Right ventricle myocardium inferior (tissue), 1 donor: ENCODE measurements around the gene SMYD3. TPM values are rescaled to one million over a fixed set of nuclear protein-coding genes. Genes with fewer than 3 reads are reported as not detected.
"Not testable (repeated sequence)": the region's sequence is repeated elsewhere in the genome, so short reads cannot be mapped to it uniquely, and the experiment has no call there.

Experiments
- ATAC-seq: fragments of 200-7000 bp; cut with Tn5 transposase; one replicate; pipeline ENCODE4 v1.9.1; 2020; ENCODE audit warnings: mild to moderate bottlenecking, moderate library complexity
- DNase-seq: peaks from one replicate; pipeline ENCODE4 v3.0.0; 2021; ENCODE audit errors: missing footprints
- intact Hi-C: fragments of 100-400 bp; cut with DNase I; formaldehyde crosslinking; loops from one replicate; pipeline ENCODE4 v1.11.0; 2022
- total RNA-seq: library from RNA; stranded (reverse); fragmentation: NEBNext Ultra II Directional; extraction: Animal tissue kit (Norgen Biotek cat#: 25700); gene quantifications from one replicate; pipeline ENCODE4 v1.2.1, GENCODE V29; 2021
- donor health status: DM: no; HTN: yes; CAD: no; lungs with severe emphysema.

Gene SMYD3
- total RNA-seq, 1 donor from 2014 or later = 8.8 TPM

GRCh38 chr1:246333855-246334254 lies 173.2 kb downstream of the SMYD3 start:
- intact Hi-C loops = no loop called here
- DNase-seq (no peak), ATAC-seq (no peak)

GRCh38 chr1:246332078-246332477 lies 175.0 kb downstream of the SMYD3 start:
- intact Hi-C loops = no loop called here
- DNase-seq (no peak), ATAC-seq (no peak)

DNA sequence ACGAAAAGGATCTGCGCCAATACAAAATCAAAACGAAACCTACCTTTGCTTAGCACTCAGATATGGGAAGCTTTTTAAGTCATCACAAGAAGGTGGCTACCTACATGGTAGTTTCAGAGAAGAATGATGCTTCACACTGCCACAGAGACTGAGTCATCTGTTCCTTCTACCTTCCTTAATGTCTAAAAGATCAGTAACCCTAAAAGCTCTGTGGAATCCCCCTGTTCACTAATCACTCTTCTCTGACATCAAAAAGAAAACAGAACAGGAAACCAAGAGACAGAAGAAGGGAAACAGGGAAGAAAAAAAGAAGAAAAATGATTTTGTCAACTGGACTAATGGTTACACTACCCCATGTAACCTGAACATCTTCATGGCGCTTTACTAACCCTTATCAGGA lies 177.2 kb downstream of the SMYD3 start:
- intact Hi-C loops = no loop called here
- ATAC-seq (no peak), DNase-seq (no peak)

DNA sequence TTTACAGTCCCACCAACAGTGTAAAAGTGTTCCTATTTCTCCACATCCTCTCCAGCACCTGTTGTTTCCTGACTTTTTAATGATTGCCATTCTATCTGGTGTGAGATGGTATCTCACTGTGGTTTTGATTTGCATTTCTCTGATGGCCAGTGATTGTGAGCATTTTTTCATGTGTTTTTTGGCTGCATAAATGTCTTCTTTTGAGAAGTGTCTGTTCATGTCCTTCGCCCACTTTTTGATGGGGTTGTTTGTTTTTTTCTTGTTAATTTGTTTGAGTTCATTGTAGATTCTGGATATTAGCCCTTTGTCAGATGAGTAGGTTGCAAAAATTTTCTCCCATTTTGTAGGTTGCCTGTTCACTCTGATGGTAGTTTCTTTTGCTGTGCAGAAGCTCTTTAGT lies 177.8 kb downstream of the SMYD3 start:
- ATAC-seq, intact Hi-C loops, DNase-seq: not testable (repeated sequence)

DNA sequence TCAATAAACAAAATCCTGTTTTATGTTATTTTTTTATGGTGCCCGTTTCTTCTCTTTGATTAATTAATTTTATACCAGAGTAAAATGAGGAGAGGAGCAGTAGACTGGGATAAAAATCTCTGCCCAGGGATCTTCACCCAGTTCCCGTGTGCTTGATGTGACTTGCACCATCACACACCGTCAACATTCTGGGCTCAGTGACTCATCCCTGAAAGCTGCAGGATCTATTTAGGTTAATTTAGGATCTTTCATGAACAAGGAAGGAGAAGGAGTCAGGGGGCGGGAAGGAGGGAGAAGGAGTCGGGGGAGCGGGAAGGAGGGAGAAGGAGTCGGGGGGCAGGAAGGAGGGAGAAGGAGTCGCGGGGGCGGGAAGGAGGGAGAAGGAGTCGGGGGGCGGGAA lies 182.4 kb downstream of the SMYD3 start:
- DNase-seq (no peak), ATAC-seq (no peak)
- intact Hi-C loops = no loop called here

DNA sequence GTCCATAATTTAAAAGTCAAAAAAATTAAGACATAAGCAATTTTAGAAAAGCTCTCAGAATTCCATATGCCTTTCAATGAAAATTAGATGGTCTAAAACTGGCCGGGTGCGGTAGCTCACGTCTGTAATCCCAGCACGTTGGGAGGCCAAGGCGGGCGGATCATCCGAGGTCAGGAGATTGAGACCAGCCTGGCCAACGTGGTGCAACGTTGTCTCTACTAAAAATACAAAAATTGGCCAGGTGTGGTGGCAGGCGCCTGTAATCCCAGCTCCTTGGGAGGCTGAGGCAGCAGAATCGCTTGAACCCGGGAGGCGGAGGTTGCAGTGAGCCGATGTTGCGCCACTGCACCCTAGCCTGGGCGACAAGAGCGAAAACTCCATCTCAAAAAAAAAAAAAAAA lies 183.0 kb downstream of the SMYD3 start:
- intact Hi-C loops, DNase-seq, ATAC-seq: not testable (repeated sequence)

- DNase-seq = no peak
- intact Hi-C loops = no loop called here
- no peak for ATAC-seq
Measured at GRCh38 chr1:246320286-246320685, 186.8 kb downstream of the SMYD3 start.

DNA sequence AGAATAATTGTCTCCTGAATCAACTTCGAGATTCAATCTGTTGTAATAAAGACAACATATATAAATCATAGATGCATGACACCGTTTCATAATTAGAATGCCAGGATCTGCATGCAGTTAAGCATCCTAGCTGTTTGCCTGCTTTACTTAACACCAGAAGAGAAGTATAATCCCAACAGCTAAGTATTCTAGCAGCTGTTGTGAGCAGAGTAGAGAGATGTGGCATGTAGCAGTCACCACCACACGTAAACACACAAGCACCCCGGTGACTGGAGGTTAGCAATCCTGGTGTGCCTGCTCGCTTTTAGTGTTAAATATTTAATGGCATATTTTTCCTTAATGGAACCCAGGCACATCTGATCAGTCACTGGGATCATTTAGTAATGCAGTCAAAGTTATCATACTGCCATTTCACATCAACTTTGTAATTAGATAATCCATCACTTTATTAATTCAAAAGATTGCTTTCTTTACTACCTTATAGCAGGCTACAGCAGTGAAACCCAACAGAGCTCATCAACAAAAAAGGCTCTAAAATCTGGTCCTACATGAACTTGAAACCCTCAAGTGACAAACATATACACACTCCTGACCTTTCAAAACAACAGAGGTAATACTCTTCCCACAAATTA lies 187.9 kb downstream of the SMYD3 start:
- intact Hi-C loops = no loop called here
- ATAC-seq (no peak), DNase-seq (no peak)

GRCh38 chr1:246318622-246319021 lies 188.5 kb downstream of the SMYD3 start:
- intact Hi-C loops = no loop called here
- DNase-seq = no peak
- ATAC-seq = no peak

GRCh38 chr1:246318036-246318359 lies 189.1 kb downstream of the SMYD3 start:
- DNase-seq (no peak), ATAC-seq (no peak)
- intact Hi-C loops = no loop called here

DNA sequence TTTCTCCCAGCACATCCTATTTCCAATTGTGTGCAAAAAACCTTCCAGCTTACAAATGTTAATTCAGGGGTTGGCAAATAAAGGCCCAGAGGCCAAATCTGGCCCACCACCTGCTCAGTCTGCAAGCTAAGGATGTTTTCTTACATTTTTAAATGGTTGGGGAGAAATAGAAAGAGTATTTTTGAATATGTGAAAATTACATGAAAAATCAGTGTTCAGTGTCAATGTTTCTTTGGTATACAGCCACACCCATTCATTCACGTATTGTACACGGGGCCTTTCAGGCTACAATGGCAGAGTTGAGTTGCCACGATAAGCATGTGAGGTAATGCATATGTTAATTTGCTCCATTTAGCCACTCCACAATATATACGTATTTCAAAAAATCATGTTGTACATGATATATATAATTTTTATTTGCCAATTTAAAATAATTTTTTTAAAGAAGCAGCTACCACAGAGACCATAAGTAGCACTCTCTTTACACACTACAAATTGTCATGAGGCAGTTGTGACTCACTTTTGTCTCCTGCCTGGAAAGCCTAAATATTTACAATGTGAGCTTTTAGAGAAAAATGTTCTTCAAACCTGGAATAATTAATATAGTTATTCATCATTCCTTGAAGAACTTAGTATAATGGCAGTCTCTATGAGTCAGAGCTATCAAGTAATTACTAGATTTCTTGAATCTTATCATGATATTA lies 189.6 kb downstream of the SMYD3 start:
- DNase-seq (no peak), ATAC-seq (no peak)
- intact Hi-C loops = no loop called here

DNA sequence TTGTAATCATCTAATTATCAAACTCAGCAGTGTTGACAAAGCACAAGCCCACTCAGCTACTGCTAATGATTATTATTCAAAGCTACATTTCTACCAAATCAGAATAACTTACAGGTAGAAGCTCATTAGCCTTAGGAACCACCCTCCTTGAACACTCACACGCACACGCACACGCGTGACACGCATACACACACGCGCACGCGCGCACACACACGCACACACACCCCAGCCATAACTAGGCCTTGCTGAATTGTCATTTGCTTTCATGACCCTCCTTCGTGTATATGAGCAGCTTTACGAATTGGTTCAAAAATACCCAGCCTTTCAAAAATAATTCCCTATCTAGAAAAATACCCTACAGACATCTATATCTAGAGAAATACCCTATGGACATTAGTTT lies 195.6 kb downstream of the SMYD3 start:
- ATAC-seq = no peak
- intact Hi-C loops = no loop called here
- no peak for DNase-seq

- DNase-seq (no peak), ATAC-seq (no peak)
- intact Hi-C loops = no loop called here
Measured at GRCh38 chr1:246309247-246309884, 197.7 kb downstream of the SMYD3 start.

GRCh38 chr1:246308533-246309075 lies 198.5 kb downstream of the SMYD3 start:
- ATAC-seq = no peak
- intact Hi-C loops = no loop called here
- DNase-seq = no peak

DNA sequence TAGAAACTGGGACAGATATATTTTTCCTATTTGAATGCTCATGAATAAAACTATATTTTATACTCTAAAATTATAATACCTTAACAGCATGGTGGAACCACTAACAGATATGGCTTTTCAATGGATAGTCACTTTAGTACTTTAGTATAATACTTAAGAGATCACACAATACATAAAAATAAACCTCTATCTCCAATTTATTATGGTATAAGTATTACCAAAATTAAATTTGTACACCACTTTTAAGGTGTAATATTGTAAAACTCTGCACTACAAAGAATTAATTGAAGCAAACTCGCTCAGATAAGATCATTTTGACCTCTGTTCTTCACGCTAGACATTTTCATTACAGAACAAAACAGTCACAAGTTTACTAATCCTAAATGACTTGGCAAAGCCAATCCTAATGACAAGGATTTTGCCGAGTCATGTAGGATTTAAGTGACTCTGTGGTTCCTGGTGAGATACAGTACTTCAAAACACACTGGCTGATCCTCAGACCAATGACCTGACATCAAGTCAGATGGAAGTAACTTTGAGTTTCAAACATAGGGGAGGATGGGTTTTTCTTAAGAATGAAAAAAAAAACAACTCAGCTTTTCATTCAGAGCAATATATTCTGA lies 200.6 kb downstream of the SMYD3 start:
- ATAC-seq (no peak), DNase-seq (no peak)
- intact Hi-C loops = no loop called here

DNA sequence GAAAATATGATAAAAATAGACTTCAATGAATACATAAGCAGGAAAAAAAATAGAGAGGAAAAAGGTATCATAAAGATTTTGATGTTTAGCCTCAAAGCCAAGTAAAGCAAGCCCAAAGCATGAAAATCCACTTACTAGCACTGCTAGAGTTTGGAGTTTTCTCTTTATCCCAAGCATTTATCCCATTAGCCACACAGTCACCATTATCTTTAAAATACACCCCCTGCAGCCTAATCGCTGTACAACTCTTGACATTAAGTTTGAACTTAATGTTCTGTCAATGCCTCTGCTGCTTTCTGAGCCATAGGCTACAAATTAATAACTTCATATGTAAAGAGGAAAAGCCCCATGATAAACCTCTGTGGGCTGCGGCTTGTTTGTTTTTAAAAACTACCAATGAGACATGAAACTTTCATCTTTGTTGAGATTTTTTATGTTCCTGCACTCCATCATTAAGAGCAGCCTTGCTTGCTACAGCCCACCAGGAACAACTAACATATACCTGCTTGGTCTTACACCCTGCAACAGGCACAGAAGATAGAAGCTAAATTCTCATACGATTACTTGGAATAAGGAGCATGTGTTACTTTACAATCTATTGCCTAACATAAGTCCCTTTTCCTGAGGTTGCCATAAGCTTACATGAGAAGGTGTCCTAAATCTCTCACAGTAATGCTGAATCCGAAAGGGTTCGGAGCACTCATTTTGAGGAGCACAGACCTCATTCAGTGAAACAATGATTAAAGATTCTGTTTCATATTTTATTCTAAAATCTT lies 202.4 kb downstream of the SMYD3 start:
- ATAC-seq = no peak
- intact Hi-C loops = no loop called here
- DNase-seq = no peak

- intact Hi-C loops = no loop called here
- DNase-seq (no peak), ATAC-seq (no peak)
Measured at GRCh38 chr1:246302711-246303317, 204.3 kb downstream of the SMYD3 start.

DNA sequence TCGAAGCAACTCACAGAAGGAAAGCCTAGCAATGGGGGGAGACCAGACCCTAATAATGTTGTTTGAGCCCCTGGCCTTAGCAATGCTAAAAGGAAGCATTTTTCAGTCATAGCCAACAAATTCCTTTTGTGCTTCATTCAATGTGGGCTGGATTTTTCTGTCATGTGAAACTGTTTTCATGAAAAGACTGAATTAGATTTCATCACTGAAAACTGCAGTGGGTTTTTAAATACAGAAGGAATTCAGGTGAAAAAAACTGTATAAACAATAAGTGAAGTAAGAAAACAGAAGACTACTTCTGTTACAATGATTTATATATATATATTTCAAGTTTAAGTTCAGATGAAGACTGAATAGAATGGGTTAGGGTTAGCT lies 204.8 kb downstream of the SMYD3 start:
- DNase-seq = no peak
- intact Hi-C loops = no loop called here
- no peak for ATAC-seq
